ENCODE measurements around the gene TM6SF1. TPM values are rescaled to one million over a fixed set of nuclear protein-coding genes. Genes with fewer than 3 reads are reported as not detected.
"Not testable (repeated sequence)": the region's sequence is repeated elsewhere in the genome, so short reads cannot be mapped to it uniquely, and the experiment has no call there.

The TM6SF1 gene
- total and polyA plus RNA-seq, 4 experiments from 2014 or later: 0.38 to 0.50 TPM; not detected in 2

DNA sequence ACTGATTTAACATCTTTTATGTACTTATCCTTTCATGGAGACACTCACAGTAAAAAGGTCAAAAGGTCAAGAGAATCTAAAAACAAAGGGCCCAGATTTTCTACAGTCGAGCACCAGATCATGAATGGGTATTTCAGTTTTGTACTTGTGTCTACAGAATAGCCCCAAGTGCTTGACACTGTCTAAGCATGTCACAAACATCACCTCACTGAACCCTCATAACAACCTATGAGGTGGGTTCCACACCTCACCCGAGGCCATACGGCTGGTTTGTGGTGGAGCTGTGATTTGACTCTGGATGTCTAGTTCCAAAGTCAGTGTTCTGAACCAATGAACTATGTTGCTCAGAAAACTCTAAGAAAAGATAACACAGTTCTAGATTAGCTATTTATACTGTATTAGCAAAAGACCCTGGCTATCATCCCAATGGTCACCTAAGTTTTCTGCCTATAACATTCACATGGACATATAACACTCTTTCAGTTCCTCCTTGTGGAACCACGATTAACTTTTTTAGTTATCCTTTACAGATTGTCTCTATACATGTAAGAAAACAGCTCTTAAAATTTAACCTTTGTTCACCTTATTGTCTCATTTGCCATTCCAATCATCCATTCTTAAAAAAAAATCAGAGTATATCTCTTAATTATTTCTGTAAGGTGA lies 25.5 kb downstream of the TM6SF1 start:
- no peak overlapping the region for H3K27ac Mint-ChIP-seq
- POLR2A ChIA-PET (ENCODE audit: partially characterized antibody): no interaction called here
- no peak overlapping the region for H3K4me3 Mint-ChIP-seq
- Histone ChIP-seq H3K4me3 (ENCODE audit: low read length in 2 of 2) (no peak overlapping the region), H3K27ac (ENCODE audit: low read depth, low read length) (no peak overlapping the region), H3K27me3 (ENCODE audit: insufficient read depth, low read length) (no peaks in the 10 kb centered on the region), H3K36me3 (ENCODE audit: insufficient read depth, low read length) (no peaks in the 10 kb centered on the region), H3K4me1 (ENCODE audit: insufficient read depth, low read length) (no peaks in the 10 kb centered on the region), H3K9me3 (ENCODE audit: control insufficient read depth in 1 of 2, low read length in 2 of 2) (no peaks in the 10 kb centered on the region)
- intact Hi-C loops (cut with micrococcal nuclease): no loop called here
- CTCF ChIA-PET (ENCODE audit: partially characterized antibody): interaction anchor here (0.6 to 1.2 kb wide), 2 partner anchors 9 to 103 kb away, joined by 3 to 4 read pairs; no protein-coding TSS in a partner anchor
- no peak for DNase-seq
- peaks cover 0 to 1% (median 0%) of the 10 kb centered on the region in 4 donors for H3K4me1 Mint-ChIP-seq
- H3K9me3 Mint-ChIP-seq: no peaks in the 10 kb centered on the region
- H3K36me3 Mint-ChIP-seq: no peaks in the 10 kb centered on the region
- H3K27me3 Mint-ChIP-seq: no peaks in the 10 kb centered on the region

DNA sequence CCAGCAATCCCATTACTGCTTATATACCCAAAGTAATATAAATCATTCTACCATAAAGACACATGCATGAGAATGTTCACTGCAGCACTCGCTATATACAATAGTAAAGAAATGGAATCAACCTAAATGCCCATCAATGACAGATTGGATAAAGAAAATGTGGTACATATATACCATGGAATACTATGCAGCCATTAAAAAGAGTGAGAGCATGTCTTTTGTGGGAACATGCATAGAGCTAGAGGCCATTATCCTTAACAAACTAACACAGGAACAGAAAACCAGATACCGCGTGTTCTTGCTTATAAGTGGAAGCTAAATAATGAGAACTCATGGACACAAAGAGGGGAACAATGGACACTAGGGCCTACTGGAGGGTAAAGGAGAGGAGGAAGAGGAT lies 34.7 kb downstream of the TM6SF1 start:
- H3K27ac Mint-ChIP-seq; H3K27ac ChIP-seq (ENCODE audit: low read depth, low read length); POLR2A ChIA-PET (ENCODE audit: partially characterized antibody); H3K4me3 Mint-ChIP-seq; H3K4me1 Mint-ChIP-seq; DNase-seq; H3K9me3 Mint-ChIP-seq; H3K36me3 ChIP-seq (ENCODE audit: insufficient read depth, low read length); H3K27me3 ChIP-seq (ENCODE audit: insufficient read depth, low read length); intact Hi-C loops (cut with micrococcal nuclease); H3K36me3 Mint-ChIP-seq; H3K9me3 ChIP-seq (ENCODE audit: control insufficient read depth in 1 of 2, low read length in 2 of 2); H3K4me1 ChIP-seq (ENCODE audit: insufficient read depth, low read length); H3K4me3 ChIP-seq (ENCODE audit: low read length in 2 of 2): not testable (repeated sequence)
- peaks cover 8 to 19% of the 10 kb centered on the region in 2 donors for H3K27me3 Mint-ChIP-seq
- CTCF ChIA-PET (ENCODE audit: partially characterized antibody): interaction anchor here (1.2 kb wide), 1 partner anchor 9 kb away, joined by 3 read pairs; no protein-coding TSS in a partner anchor

DNA sequence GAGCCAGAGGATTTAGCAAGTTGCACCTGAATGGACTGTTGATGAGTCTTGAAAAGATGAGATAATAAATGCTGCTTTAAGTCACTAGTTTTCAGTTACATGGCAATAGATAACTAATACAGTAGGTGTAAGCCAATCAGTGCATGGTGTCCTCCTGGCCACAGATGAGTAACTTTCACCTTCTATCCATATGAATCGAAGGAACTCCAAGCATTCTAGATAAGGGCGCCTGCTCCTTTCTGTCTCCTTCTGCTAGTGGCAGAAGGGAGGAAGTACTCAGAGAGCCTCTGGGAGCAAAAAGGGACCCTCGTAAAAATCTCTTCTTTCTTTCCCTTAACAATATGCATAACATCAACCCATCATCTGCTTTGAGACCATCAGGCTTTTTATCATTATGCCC lies 37.3 kb downstream of the TM6SF1 start:
- CTCF ChIA-PET (ENCODE audit: partially characterized antibody): no interaction called here
- H3K27me3 Mint-ChIP-seq: peaks cover 17 to 28% of the 10 kb centered on the region in 2 donors

DNA sequence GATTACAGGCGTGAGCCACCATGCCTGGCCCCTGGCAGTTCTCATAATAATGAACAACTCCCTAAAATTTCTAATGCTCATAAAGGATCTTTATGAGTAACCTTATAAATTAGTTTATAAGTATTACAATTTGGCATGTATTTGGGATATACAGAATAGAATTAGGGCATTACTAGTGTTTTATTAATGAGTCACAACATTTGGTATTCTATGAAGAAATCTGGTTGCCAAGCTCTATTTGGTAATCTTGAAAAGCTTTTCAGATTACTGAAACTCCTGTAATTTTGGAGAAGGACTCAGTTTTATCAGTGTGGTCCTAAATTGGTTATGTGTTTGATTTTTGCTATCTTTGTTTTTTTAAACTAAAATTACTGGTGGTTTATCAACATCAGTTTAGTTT lies 45.8 kb downstream of the TM6SF1 start:
- Histone ChIP-seq H3K27ac (ENCODE audit: low read depth, low read length) (no peak overlapping the region), H3K4me3 (ENCODE audit: low read length in 2 of 2) (no peak overlapping the region), H3K27me3 (ENCODE audit: insufficient read depth, low read length) (no peaks in the 10 kb centered on the region), H3K4me1 (ENCODE audit: insufficient read depth, low read length) (no peaks in the 10 kb centered on the region), H3K9me3 (ENCODE audit: control insufficient read depth in 1 of 2, low read length in 2 of 2) (no peaks in the 10 kb centered on the region), H3K36me3 (ENCODE audit: insufficient read depth, low read length) (no peaks in the 10 kb centered on the region)
- no peaks in the 10 kb centered on the region for H3K36me3 Mint-ChIP-seq
- H3K27ac Mint-ChIP-seq: no peak overlapping the region
- POLR2A ChIA-PET (ENCODE audit: partially characterized antibody): no interaction called here
- H3K4me1 Mint-ChIP-seq: no peaks in the 10 kb centered on the region
- no peaks in the 10 kb centered on the region for H3K9me3 Mint-ChIP-seq
- H3K27me3 Mint-ChIP-seq: peaks cover 7 to 9% of the 10 kb centered on the region in 2 donors
- intact Hi-C loops (cut with micrococcal nuclease): no loop called here
- CTCF ChIA-PET (ENCODE audit: partially characterized antibody): interaction anchor here (1.0 kb wide), 1 partner anchor 96 kb away, joined by 4 read pairs; no protein-coding TSS in a partner anchor
- DNase-seq: no peak
- no peak overlapping the region for H3K4me3 Mint-ChIP-seq

More for the DNA sequence above, 37.3 kb downstream of the TM6SF1 start:
- no peaks in the 10 kb centered on the region for H3K36me3 Mint-ChIP-seq
- POLR2A ChIA-PET (ENCODE audit: partially characterized antibody): no interaction called here
- H3K4me3 Mint-ChIP-seq: no peak overlapping the region
- no peak overlapping the region for H3K4me3 ChIP-seq (ENCODE audit: low read length in 2 of 2)
- H3K4me1 ChIP-seq (ENCODE audit: insufficient read depth, low read length): no peaks in the 10 kb centered on the region
- no peak overlapping the region for H3K27ac Mint-ChIP-seq
- H3K4me1 Mint-ChIP-seq: no peaks in the 10 kb centered on the region
- H3K27me3 ChIP-seq (ENCODE audit: insufficient read depth, low read length): no peaks in the 10 kb centered on the region
- H3K27ac ChIP-seq (ENCODE audit: low read depth, low read length): no peak overlapping the region
- intact Hi-C loops (cut with micrococcal nuclease): no loop called here
- peaks cover 0 to 5% (median 0%) of the 10 kb centered on the region in 8 donors for H3K9me3 Mint-ChIP-seq
- no peaks in the 10 kb centered on the region for H3K36me3 ChIP-seq (ENCODE audit: insufficient read depth, low read length)
- no peaks in the 10 kb centered on the region for H3K9me3 ChIP-seq (ENCODE audit: control insufficient read depth in 1 of 2, low read length in 2 of 2)
- DNase-seq: no peak

DNA sequence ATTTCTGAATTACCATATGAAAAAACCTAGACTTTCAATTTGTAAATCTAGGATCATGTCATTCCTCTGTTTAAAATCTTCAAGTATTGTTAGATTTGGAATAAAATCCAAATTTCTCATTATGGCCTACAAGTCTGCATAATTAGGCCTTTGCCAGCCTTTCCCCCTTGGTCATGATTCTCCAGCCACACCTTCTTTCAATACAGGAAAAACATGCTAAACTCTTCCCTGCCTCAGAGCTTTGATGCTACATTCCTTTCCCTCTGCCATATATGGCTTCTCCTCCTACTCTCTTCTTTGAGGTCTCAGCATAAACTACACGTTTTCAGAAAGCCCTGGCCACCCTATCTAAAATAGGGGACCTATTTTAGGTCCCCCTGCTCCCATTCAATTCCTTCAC lies 48.5 kb downstream of the TM6SF1 start:
- no peak overlapping the region for H3K27ac Mint-ChIP-seq
- no peaks in the 10 kb centered on the region for H3K9me3 Mint-ChIP-seq
- CTCF ChIA-PET (ENCODE audit: partially characterized antibody): no interaction called here
- Histone ChIP-seq H3K36me3 (ENCODE audit: insufficient read depth, low read length) (no peaks in the 10 kb centered on the region), H3K4me3 (ENCODE audit: low read length in 2 of 2) (no peak overlapping the region), H3K4me1 (ENCODE audit: insufficient read depth, low read length) (no peaks in the 10 kb centered on the region), H3K27ac (ENCODE audit: low read depth, low read length) (no peak overlapping the region), H3K9me3 (ENCODE audit: control insufficient read depth in 1 of 2, low read length in 2 of 2) (no peaks in the 10 kb centered on the region), H3K27me3 (ENCODE audit: insufficient read depth, low read length) (no peaks in the 10 kb centered on the region)
- H3K4me1 Mint-ChIP-seq: no peaks in the 10 kb centered on the region
- H3K36me3 Mint-ChIP-seq: no peaks in the 10 kb centered on the region
- H3K4me3 Mint-ChIP-seq: no peak overlapping the region
- POLR2A ChIA-PET (ENCODE audit: partially characterized antibody): no interaction called here
- DNase-seq: no peak
- H3K27me3 Mint-ChIP-seq: peaks cover 9 to 13% of the 10 kb centered on the region in 2 donors
- intact Hi-C loops (cut with micrococcal nuclease): no loop called here

DNA sequence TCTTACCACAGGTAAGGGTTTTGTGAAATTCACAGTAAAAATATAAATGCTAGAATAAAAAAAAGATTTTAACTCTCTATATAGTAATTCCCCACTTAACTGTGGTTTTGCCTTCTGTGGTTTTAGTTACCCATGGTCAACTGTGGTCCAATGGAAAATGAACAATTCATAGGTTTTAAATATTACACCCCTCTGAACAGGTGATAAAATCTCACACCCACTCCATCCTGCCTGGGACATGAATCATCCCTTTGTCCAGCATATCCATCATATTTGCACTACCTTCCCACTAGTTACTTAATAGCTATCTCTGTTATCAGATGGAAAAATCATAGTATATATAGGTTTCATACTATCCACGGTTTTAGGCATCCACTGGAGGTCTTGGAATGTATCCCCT lies 50.9 kb downstream of the TM6SF1 start:
- H3K4me3 Mint-ChIP-seq: no peak overlapping the region
- intact Hi-C loops (cut with micrococcal nuclease): no loop called here
- peaks cover 0 to 4% (median 0%) of the 10 kb centered on the region in 4 donors for H3K4me1 Mint-ChIP-seq
- H3K36me3 Mint-ChIP-seq: no peaks in the 10 kb centered on the region
- POLR2A ChIA-PET (ENCODE audit: partially characterized antibody): no interaction called here
- Histone ChIP-seq H3K27ac (ENCODE audit: low read depth, low read length) (no peak overlapping the region), H3K27me3 (ENCODE audit: insufficient read depth, low read length) (no peaks in the 10 kb centered on the region), H3K4me3 (ENCODE audit: low read length in 2 of 2) (no peak overlapping the region), H3K9me3 (ENCODE audit: control insufficient read depth in 1 of 2, low read length in 2 of 2) (no peaks in the 10 kb centered on the region), H3K36me3 (ENCODE audit: insufficient read depth, low read length) (no peaks in the 10 kb centered on the region), H3K4me1 (ENCODE audit: insufficient read depth, low read length) (no peaks in the 10 kb centered on the region)
- no peak overlapping the region for H3K27ac Mint-ChIP-seq
- CTCF ChIA-PET (ENCODE audit: partially characterized antibody): no interaction called here
- no peak for DNase-seq
- no peaks in the 10 kb centered on the region for H3K9me3 Mint-ChIP-seq
- peaks cover 11 to 16% of the 10 kb centered on the region in 2 donors for H3K27me3 Mint-ChIP-seq

DNA sequence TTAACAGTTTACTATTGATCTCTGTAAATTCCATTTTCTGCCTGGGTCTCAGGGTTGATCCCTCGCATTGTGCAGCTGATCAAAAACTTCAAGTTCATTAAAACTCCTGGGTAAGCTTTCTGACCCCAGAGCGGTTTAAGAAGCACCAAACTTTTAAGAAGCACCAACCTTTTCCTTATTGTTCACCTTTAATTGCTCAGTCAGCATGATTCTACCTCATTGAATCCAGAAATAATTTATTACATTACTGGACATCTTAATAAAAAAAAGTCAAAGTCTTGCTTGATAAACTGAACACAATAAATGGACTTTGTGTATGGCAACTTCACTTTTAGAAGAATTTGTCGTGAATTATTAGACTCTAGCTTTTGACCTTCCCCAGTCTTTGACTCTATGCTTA lies 53.3 kb downstream of the TM6SF1 start:
- Mint-ChIP-seq H3K4me1 (peaks cover 0 to 4% (median 2%) of the 10 kb centered on the region in 4 donors), H3K27me3 (peaks cover 17 to 24% of the 10 kb centered on the region in 2 donors), H3K27ac (no peak overlapping the region), H3K9me3 (peaks cover 0 to 7% (median 4%) of the 10 kb centered on the region in 8 donors), H3K4me3 (no peak overlapping the region), H3K36me3 (no peaks in the 10 kb centered on the region)
- H3K9me3 ChIP-seq (ENCODE audit: control insufficient read depth in 1 of 2, low read length in 2 of 2): no peaks in the 10 kb centered on the region
- DNase-seq: no peak
- no peaks in the 10 kb centered on the region for H3K36me3 ChIP-seq (ENCODE audit: insufficient read depth, low read length)
- no peaks in the 10 kb centered on the region for H3K4me1 ChIP-seq (ENCODE audit: insufficient read depth, low read length)
- ChIA-PET CTCF (ENCODE audit: partially characterized antibody) (no interaction called here), POLR2A (ENCODE audit: partially characterized antibody) (no interaction called here)
- H3K4me3 ChIP-seq (ENCODE audit: low read length in 2 of 2): no peak overlapping the region
- no peaks in the 10 kb centered on the region for H3K27me3 ChIP-seq (ENCODE audit: insufficient read depth, low read length)
- intact Hi-C loops (cut with micrococcal nuclease): no loop called here
- no peak overlapping the region for H3K27ac ChIP-seq (ENCODE audit: low read depth, low read length)

Measured in CD4-positive, alpha-beta memory T cell (primary cell).